Keratinocyte (primary cell): ENCODE results near the gene VASN.

Experiments used
- EZH2 ChIP-seq: IDR thresholded peaks from one replicate; pipeline ENCODE4 v1.6.1; 2012; ENCODE audit warnings: inconsistent platforms, mild to moderate bottlenecking, low read length, moderate library complexity
- TF ChIP-seq, protein P1 (sequence below), 3 experiments: IDR thresholded peaks in 1 of 3; conservative IDR thresholded peaks in 1 of 3; optimal IDR thresholded peaks in 1 of 3; 2 replicates in 2 of 3; 3 replicates in 1 of 3; pipeline versions ENCODE3 to v1.5.1; 2011; ENCODE audit warnings: low read length in 3 of 3, mild to moderate bottlenecking in 3 of 3, moderate library complexity in 2 of 3, control low read depth in 1 of 3, inconsistent platforms in 1 of 3; ENCODE audit not compliant: insufficient read depth in 2 of 3; ENCODE audit errors: extremely low read depth in 1 of 3

DNA sequence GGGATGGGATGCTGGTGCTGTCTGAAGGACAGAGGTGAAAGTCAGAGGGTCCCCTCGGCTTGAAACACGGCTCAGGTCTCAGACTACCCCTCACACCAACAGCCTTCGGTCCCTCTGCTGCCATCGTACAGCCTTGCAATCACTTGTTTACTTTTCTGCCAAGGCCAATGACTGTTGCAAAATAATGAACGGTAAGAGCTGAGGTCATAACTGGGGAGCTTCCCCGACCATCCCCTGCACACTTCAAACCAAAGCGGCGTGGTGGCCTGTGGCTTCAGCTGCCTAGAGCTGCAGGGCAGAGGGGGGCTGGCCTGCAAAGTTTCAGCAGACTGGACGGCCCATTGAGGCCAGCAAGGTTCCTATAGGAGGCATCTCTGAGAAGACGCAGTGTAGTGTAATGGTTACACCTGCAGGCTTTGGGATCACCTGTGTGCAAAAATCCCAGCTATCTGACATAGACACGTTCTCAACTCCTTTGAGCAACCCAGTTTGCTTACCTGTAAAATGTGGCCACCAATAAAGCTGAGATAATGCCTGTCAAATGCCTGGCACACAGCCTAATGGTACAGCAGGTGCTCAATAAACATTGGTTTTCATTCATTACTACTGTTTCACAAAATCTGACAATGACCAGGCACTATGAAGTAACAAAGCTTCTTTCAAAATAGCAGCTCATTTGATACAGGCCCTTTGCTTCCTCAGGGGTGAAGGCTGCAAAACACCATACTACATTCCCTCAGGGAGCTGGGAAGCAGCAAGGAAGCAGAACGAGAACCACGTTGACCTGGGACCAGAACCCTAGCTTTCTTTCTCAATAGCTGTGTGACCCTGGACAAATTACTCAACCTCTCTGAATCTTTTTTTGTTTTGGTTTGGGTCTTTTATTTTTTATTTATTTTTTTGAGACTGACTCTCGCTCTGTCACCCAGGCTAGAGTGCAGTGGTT is 25.5 kb upstream of the VASN start:
- TF ChIP-seq EZH2 = no peak
- TF ChIP-seq, protein P1, sequence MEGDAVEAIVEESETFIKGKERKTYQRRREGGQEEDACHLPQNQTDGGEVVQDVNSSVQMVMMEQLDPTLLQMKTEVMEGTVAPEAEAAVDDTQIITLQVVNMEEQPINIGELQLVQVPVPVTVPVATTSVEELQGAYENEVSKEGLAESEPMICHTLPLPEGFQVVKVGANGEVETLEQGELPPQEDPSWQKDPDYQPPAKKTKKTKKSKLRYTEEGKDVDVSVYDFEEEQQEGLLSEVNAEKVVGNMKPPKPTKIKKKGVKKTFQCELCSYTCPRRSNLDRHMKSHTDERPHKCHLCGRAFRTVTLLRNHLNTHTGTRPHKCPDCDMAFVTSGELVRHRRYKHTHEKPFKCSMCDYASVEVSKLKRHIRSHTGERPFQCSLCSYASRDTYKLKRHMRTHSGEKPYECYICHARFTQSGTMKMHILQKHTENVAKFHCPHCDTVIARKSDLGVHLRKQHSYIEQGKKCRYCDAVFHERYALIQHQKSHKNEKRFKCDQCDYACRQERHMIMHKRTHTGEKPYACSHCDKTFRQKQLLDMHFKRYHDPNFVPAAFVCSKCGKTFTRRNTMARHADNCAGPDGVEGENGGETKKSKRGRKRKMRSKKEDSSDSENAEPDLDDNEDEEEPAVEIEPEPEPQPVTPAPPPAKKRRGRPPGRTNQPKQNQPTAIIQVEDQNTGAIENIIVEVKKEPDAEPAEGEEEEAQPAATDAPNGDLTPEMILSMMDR (optimal IDR thresholded peaks at IDR 0.05 in 1 of 3, IDR thresholded peaks at IDR 0.05 in 1 of 3, conservative IDR thresholded peaks at IDR 0.05 in 1 of 3; ENCODE audit: extremely low read depth in 1 of 3, insufficient read depth in 2 of 3, low read length in 3 of 3) = no peak
